ENCODE results near the gene PDAP1. TPM values are rescaled to one million over a fixed set of nuclear protein-coding genes. Genes with fewer than 3 reads are reported as not detected.

Gene PDAP1
- total and polyA plus RNA-seq, 2 of the 8 experiments (the other 6 are each of a cell fraction or from before 2014, with no cell fraction given), result 26.6 to 169 TPM

DNA sequence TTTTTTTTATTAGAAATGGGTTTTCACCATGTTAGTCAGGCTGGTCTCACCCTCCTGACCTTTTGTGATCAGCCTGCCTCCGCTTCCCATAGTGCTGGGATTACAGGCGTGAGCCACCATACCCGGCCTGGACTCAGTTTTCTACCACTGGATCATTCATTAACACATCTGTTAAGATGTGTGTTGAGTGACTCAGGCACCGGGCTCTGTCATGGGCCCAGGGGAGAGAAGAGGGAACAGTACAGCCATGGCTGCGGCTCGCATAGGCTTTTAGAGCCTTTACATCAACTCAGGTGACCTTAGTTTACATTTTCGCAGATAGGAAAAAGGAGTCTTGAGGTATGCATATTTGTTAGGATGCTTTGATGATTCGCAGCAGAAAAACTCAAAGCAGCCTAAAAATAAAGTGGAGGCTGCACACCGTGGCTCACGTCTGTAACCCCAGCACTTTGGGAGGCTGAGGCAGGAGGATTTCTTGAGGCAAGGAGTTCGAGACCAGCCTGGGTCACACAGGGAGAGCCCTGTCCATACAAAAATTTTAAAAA, 36.9 kb downstream of the PDAP1 start:
- 0 out of 2 replicates have a peak, but pooled peaks cover 6% of the 10 kb centered on the region for H3K23me2 ChIP-seq (ENCODE audit: low read depth, low read length)
- CTCF ChIA-PET (ENCODE audit: partially characterized antibody), result interaction anchor here (0.6 to 1.7 kb wide), 5 partner anchors 8 to 61 kb away, joined by 3 to 5 read pairs (median 5); no protein-coding TSS in a partner anchor
- H3K27me3 ChIP-seq (replicated peaks in 1 of 4; ENCODE audit: control insufficient read depth in 3 of 4, extremely low read depth in 1 of 4, insufficient read depth in 3 of 4, low read length in 3 of 4), result no peaks in the 10 kb centered on the region
- WGBS, 2 experiments (ENCODE audit: extremely low coverage in 1 of 2, insufficient coverage in 1 of 2, insufficient read length in 1 of 2, insufficient replicate concordance in 2 of 2, low coverage in 1 of 2, low lambda C conversion rate in 2 of 2, missing lambda C conversion rate in 1 of 2), result 97% methylated on average over 11 of the region's 11 CpGs; no CpG with 5 or more reads in 1 of the 2 experiments
- FAIRE-seq (no peak), DNase-seq (ENCODE audit: low read depth in 1 of 2, low spot score in 2 of 2) (no peak)
- H4K20me1 ChIP-seq (replicated peaks in 1 of 2; ENCODE audit: control insufficient read depth in 1 of 2, insufficient read depth in 2 of 2, low read length in 2 of 2), result peaks cover 2 to 4% of the 10 kb centered on the region in 2 experiments
- H3K18ac ChIP-seq (ENCODE audit: extremely low read depth, low read length), result no peak overlapping the region; the same call in 1 of the 2 replicates
- no peak overlapping the region for H2AFZ ChIP-seq (ENCODE audit: low read length)
- no peak overlapping the region for H2BK15ac ChIP-seq (ENCODE audit: low read length)
- H3K27ac ChIP-seq (ENCODE audit: low read depth, low read length), result no peak overlapping the region
- no peaks in the 10 kb centered on the region for H3K9me3 ChIP-seq (ENCODE audit: insufficient read depth in 2 of 2, low read depth in 1 of 2, low read length in 1 of 2)
- H3K9ac ChIP-seq (replicated peaks in 1 of 4; ENCODE audit: extremely low read depth in 1 of 4, low read depth in 3 of 4, low read length in 3 of 4), result no peak overlapping the region
- H3K14ac ChIP-seq (ENCODE audit: insufficient read length), result no peak overlapping the region
- no peak overlapping the region for H3K4ac ChIP-seq (replicated peaks; ENCODE audit: insufficient read length, low read depth, low read length)
- POLR2A ChIA-PET (ENCODE audit: partially characterized antibody), result interaction anchor here (0.6 to 5.5 kb wide), 4 partner anchors 13 to 455 kb away, joined by 3 to 49 read pairs (median 4); no protein-coding TSS in a partner anchor
- H2BK5ac ChIP-seq (ENCODE audit: low read depth, low read length), result no peak overlapping the region
- TF ChIP-seq RXRA (IDR thresholded peaks at IDR 0.05; ENCODE audit: insufficient read depth, low read depth, low read length), result no peak
- TF ChIP-seq TEAD4 (IDR thresholded peaks at IDR 0.05; ENCODE audit: low read depth, low read length), result no peak
- TF ChIP-seq BCL11A (IDR thresholded peaks at IDR 0.05; ENCODE audit: low read depth in 2 of 2, low read length in 2 of 2), result no peak
- no peak for TF ChIP-seq KDM1A (IDR thresholded peaks at IDR 0.05; ENCODE audit: borderline replicate concordance, low read length)
- no peak for TF ChIP-seq TAF1 (IDR thresholded peaks at IDR 0.05; ENCODE audit: low read depth, low read length)
- no peak for TF ChIP-seq CEBPB (IDR thresholded peaks at IDR 0.05; ENCODE audit: low read depth, low read length)
- no peak for TF ChIP-seq SIN3A (conservative IDR thresholded peaks at IDR 0.05 in 1 of 2, IDR thresholded peaks at IDR 0.05 in 1 of 2; ENCODE audit: low read depth in 1 of 2, low read length in 2 of 2)
- TF ChIP-seq, protein P1, sequence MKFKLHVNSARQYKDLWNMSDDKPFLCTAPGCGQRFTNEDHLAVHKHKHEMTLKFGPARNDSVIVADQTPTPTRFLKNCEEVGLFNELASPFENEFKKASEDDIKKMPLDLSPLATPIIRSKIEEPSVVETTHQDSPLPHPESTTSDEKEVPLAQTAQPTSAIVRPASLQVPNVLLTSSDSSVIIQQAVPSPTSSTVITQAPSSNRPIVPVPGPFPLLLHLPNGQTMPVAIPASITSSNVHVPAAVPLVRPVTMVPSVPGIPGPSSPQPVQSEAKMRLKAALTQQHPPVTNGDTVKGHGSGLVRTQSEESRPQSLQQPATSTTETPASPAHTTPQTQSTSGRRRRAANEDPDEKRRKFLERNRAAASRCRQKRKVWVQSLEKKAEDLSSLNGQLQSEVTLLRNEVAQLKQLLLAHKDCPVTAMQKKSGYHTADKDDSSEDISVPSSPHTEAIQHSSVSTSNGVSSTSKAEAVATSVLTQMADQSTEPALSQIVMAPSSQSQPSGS (IDR thresholded peaks at IDR 0.05; ENCODE audit: low read length), result no peak
- H4K5ac ChIP-seq (ENCODE audit: insufficient read length, low read depth, low read length), result no peak overlapping the region
- H3K23ac ChIP-seq (ENCODE audit: insufficient read length), result no peak overlapping the region
- peaks cover 3% of the 10 kb centered on the region; the same call in 1 of the 2 replicates for H3K79me1 ChIP-seq (ENCODE audit: low read depth, low read length)
- no peak overlapping the region for H2BK20ac ChIP-seq (ENCODE audit: low read length)
- no peak overlapping the region for H3K4me2 ChIP-seq (ENCODE audit: insufficient read depth in 1 of 2, low read depth in 2 of 2, low read length in 2 of 2)
- H3K56ac ChIP-seq (replicated peaks; ENCODE audit: insufficient read length, low read depth, low read length), result no peak overlapping the region
- peaks cover 0 to 7% (median 4%) of the 10 kb centered on the region in 4 experiments; a peak in 6 of 7 replicates for H3K4me1 ChIP-seq (replicated peaks in 1 of 4; ENCODE audit: control insufficient read depth in 3 of 4, insufficient read depth in 4 of 4, low read length in 3 of 4)
- no peak overlapping the region for H4K8ac ChIP-seq (ENCODE audit: extremely low read depth, insufficient read depth, low read length)
- H2AK5ac ChIP-seq (ENCODE audit: low read depth, low read length), result no peak overlapping the region
- no peak overlapping the region for H4K91ac ChIP-seq (replicated peaks; ENCODE audit: insufficient read length, low read length)
- no peaks in the 10 kb centered on the region for H3K36me3 ChIP-seq (ENCODE audit: control insufficient read depth in 2 of 4, insufficient read depth in 4 of 4, low read length in 3 of 4)
- H2BK120ac ChIP-seq (replicated peaks; ENCODE audit: low read depth, low read length), result no peak overlapping the region
- peaks cover 0 to 5% of the 10 kb centered on the region in 2 experiments; a peak in 2 of 4 replicates for H3K79me2 ChIP-seq (ENCODE audit: control insufficient read depth in 1 of 2, insufficient read depth in 2 of 2, low read length in 2 of 2)
- no peak overlapping the region for H3K4me3 ChIP-seq (ENCODE audit: extremely low read depth in 1 of 4, insufficient read depth in 2 of 4, low read depth in 3 of 4, low read length in 4 of 4)
- H2BK12ac ChIP-seq (ENCODE audit: low read depth, low read length), result no peak overlapping the region
